ENCODE measurements around the gene FXR1. TPM values are rescaled to one million over a fixed set of nuclear protein-coding genes. Genes with fewer than 3 reads are reported as not detected.

FXR1 gene
- total and polyA plus RNA-seq, 2 of the 13 experiments (the other 11 are each of a cell fraction or from before 2014, with no cell fraction given): 104 to 132 TPM

- TF ChIP-seq E2F2 (CRISPR knock-in tag; IDR thresholded peaks at IDR 0.05; ENCODE audit: borderline replicate concordance) (peak; percentile 74; the same call in 1 of the 2 replicates), RFX3 (CRISPR knock-in tag; IDR thresholded peaks at IDR 0.05) (no peak), ETS1 (CRISPR knock-in tag; IDR thresholded peaks at IDR 0.05) (no peak), SALL2 (CRISPR knock-in tag; IDR thresholded peaks at IDR 0.05) (no peak; the same call in 1 of the 2 replicates), XRCC5 (optimal IDR thresholded peaks at IDR 0.05; ENCODE audit: low read length) (peak; percentile 79), FOXK1 (CRISPR knock-in tag; IDR thresholded peaks at IDR 0.05; ENCODE audit: borderline replicate concordance, low read depth) (peak; percentile 92), ZNF432 (CRISPR knock-in tag; IDR thresholded peaks at IDR 0.05; ENCODE audit: borderline replicate concordance) (no peak), EED (CRISPR knock-in tag; IDR thresholded peaks at IDR 0.05) (peak; percentile 71; the same call in 1 of the 2 replicates), ZNF784 (CRISPR knock-in tag; IDR thresholded peaks at IDR 0.05; ENCODE audit: borderline replicate concordance) (0 out of 2 replicates have a peak, but pooled peaks have one; percentile 42), GATAD1 (CRISPR knock-in tag; IDR thresholded peaks at IDR 0.05) (peak; percentile 97), ZNF652 (CRISPR knock-in tag; IDR thresholded peaks at IDR 0.05; ENCODE audit: borderline replicate concordance, low read depth) (no peak), SNAPC5 (CRISPR knock-in tag; IDR thresholded peaks at IDR 0.05; ENCODE audit: borderline replicate concordance) (no peak), FOXA3 (CRISPR knock-in tag; IDR thresholded peaks at IDR 0.05) (peak; percentile 64; the same call in 1 of the 2 replicates), TP53 (CRISPR knock-in tag; conservative IDR thresholded peaks at IDR 0.05) (peak; percentile 28; the same call in 1 of the 2 replicates), FOXC1 (CRISPR knock-in tag; IDR thresholded peaks at IDR 0.05; ENCODE audit: borderline replicate concordance) (peak; percentile 54; the same call in 1 of the 2 replicates), ARNT2 (CRISPR knock-in tag; IDR thresholded peaks at IDR 0.05; ENCODE audit: low read depth) (peak; percentile 82), ZNF121 (CRISPR knock-in tag; IDR thresholded peaks at IDR 0.05) (no peak), SPEN (CRISPR knock-in tag; IDR thresholded peaks at IDR 0.05; ENCODE audit: low read depth) (peak; percentile 89), DR1 (CRISPR knock-in tag; IDR thresholded peaks at IDR 0.05) (peak; percentile 91), ZNF33B (CRISPR knock-in tag; IDR thresholded peaks at IDR 0.05) (no peak; the same call in 1 of the 2 replicates), PBX3 (CRISPR knock-in tag; IDR thresholded peaks at IDR 0.05; ENCODE audit: borderline replicate concordance) (no peak), ZBTB21 (CRISPR knock-in tag; IDR thresholded peaks at IDR 0.05) (no peak; the same call in 1 of the 2 replicates), TCF7 (IDR thresholded peaks at IDR 0.05; ENCODE audit: low read depth) (no peak), HIVEP1 (CRISPR knock-in tag; IDR thresholded peaks at IDR 0.05) (0 out of 2 replicates have a peak, but pooled peaks have one; percentile 61), ZNF773 (CRISPR knock-in tag; IDR thresholded peaks at IDR 0.05; ENCODE audit: borderline replicate concordance) (no peak), ARNT (IDR thresholded peaks at IDR 0.05) (no peak)
Measured at GRCh38 chr3:180989291-180990163, 77.1 kb downstream of the FXR1 start, which contains the start of gene DNAJC19 (continued).
